ACC112 (cell line): ENCODE data around the gene C13orf46.

Experiments used
- H2AFZ ChIP-seq: fragments of 200-600 bp; sonication (generic); one replicate; pipeline ENCODE4 v1.6.0; 2017; ENCODE audit warnings: antibody characterized with exemption, low read length; ENCODE audit not compliant: unreplicated experiment
- H3K27ac ChIP-seq: fragments of 200-600 bp; sonication (generic); 2 replicates; pipeline ENCODE4 v1.5.1; 2014; ENCODE audit warnings: low read depth, mild to moderate bottlenecking, antibody characterized with exemption, low read length, moderate library complexity
- H3K27me3 ChIP-seq: fragments of 200-600 bp; sonication (generic); 2 replicates; pipeline ENCODE4 v1.6.1; 2014; ENCODE audit warnings: mild to moderate bottlenecking, antibody characterized with exemption, low read length, moderate library complexity, mixed read lengths; ENCODE audit not compliant: insufficient read depth
- H3K36me3 ChIP-seq: fragments of 200-600 bp; sonication (generic); 2 replicates; pipeline ENCODE4 v1.6.1; 2016; ENCODE audit warnings: mild to moderate bottlenecking, antibody characterized with exemption, low read length, moderate library complexity, mixed read lengths; ENCODE audit not compliant: insufficient read depth
- H3K4me1 ChIP-seq: fragments of 200-600 bp; sonication (generic); one replicate; pipeline ENCODE4 v1.6.1; 2016; ENCODE audit warnings: low read length, mixed read lengths; ENCODE audit not compliant: insufficient read depth, unreplicated experiment, control insufficient read depth
- H3K4me3 ChIP-seq: fragments of 200-600 bp; sonication (generic); 2 replicates; pipeline ENCODE4 v1.5.1; 2014; ENCODE audit warnings: mild to moderate bottlenecking, low read depth, low read length
- H3K79me2 ChIP-seq: fragments of 200-600 bp; sonication (generic); one replicate; pipeline ENCODE4 v1.6.0; 2016; ENCODE audit warnings: low read length; ENCODE audit not compliant: control insufficient read depth, unreplicated experiment, insufficient read depth

The C13orf46 gene

GRCh38 chr13:113951246-113951999 is 22.5 kb downstream of the C13orf46 start:
- no peaks in the 10 kb centered on the region for H3K4me1 ChIP-seq
- no peaks in the 10 kb centered on the region for H3K79me2 ChIP-seq
- no peaks in the 10 kb centered on the region for H3K27me3 ChIP-seq
- H3K36me3 ChIP-seq, result no peaks in the 10 kb centered on the region
- no peak overlapping the region for H3K27ac ChIP-seq
- H3K4me3 ChIP-seq, result no peak overlapping the region
- H2AFZ ChIP-seq, result no peak overlapping the region

GRCh38 chr13:113950451-113951245 is 23.2 kb downstream of the C13orf46 start:
- no peak overlapping the region for H3K27ac ChIP-seq
- no peaks in the 10 kb centered on the region for H3K4me1 ChIP-seq
- no peaks in the 10 kb centered on the region for H3K36me3 ChIP-seq
- H2AFZ ChIP-seq, result no peak overlapping the region
- H3K4me3 ChIP-seq, result no peak overlapping the region
- no peaks in the 10 kb centered on the region for H3K79me2 ChIP-seq
- no peaks in the 10 kb centered on the region for H3K27me3 ChIP-seq

- Histone ChIP-seq H3K4me1 (no peaks in the 10 kb centered on the region), H3K4me3 (no peak overlapping the region), H2AFZ (no peak overlapping the region), H3K79me2 (no peaks in the 10 kb centered on the region), H3K27ac (no peak overlapping the region), H3K36me3 (no peaks in the 10 kb centered on the region), H3K27me3 (no peaks in the 10 kb centered on the region)
These were observed 24.3 kb downstream of the C13orf46 start for GRCh38 chr13:113949546-113949945.

GRCh38 chr13:113948034-113948742 is 25.7 kb downstream of the C13orf46 start:
- H3K36me3 ChIP-seq, result no peaks in the 10 kb centered on the region
- no peaks in the 10 kb centered on the region for H3K79me2 ChIP-seq
- H3K4me1 ChIP-seq, result no peaks in the 10 kb centered on the region
- no peak overlapping the region for H3K4me3 ChIP-seq
- no peaks in the 10 kb centered on the region for H3K27me3 ChIP-seq
- H2AFZ ChIP-seq, result no peak overlapping the region
- H3K27ac ChIP-seq, result no peak overlapping the region; the same call in 1 of the 2 replicates

- H3K27me3 ChIP-seq, result no peaks in the 10 kb centered on the region
- no peaks in the 10 kb centered on the region for H3K4me1 ChIP-seq
- no peak overlapping the region for H2AFZ ChIP-seq
- no peak overlapping the region; the same call in 1 of the 2 replicates for H3K27ac ChIP-seq
- H3K4me3 ChIP-seq, result no peak overlapping the region
- H3K36me3 ChIP-seq, result no peaks in the 10 kb centered on the region
- H3K79me2 ChIP-seq, result no peaks in the 10 kb centered on the region
These were observed 26.4 kb downstream of the C13orf46 start for GRCh38 chr13:113947311-113948033.

GRCh38 chr13:113946409-113947181 is 27.3 kb downstream of the C13orf46 start:
- Histone ChIP-seq H3K36me3 (no peaks in the 10 kb centered on the region), H3K27ac (no peak overlapping the region), H3K4me3 (no peak overlapping the region), H3K79me2 (no peaks in the 10 kb centered on the region), H2AFZ (no peak overlapping the region), H3K27me3 (no peaks in the 10 kb centered on the region), H3K4me1 (no peaks in the 10 kb centered on the region)

- no peak overlapping the region for H3K27ac ChIP-seq
- no peaks in the 10 kb centered on the region for H3K4me1 ChIP-seq
These were observed 27.9 kb downstream of the C13orf46 start for GRCh38 chr13:113945857-113946408.

GRCh38 chr13:113943821-113944565 is 29.9 kb downstream of the C13orf46 start:
- Histone ChIP-seq H3K79me2 (no peaks in the 10 kb centered on the region), H3K27me3 (no peaks in the 10 kb centered on the region), H3K36me3 (no peaks in the 10 kb centered on the region), H3K4me3 (no peak overlapping the region), H3K4me1 (no peaks in the 10 kb centered on the region), H3K27ac (no peak overlapping the region), H2AFZ (no peak overlapping the region)

More at GRCh38 chr13:113945857-113946408, 27.9 kb downstream of the C13orf46 start:
- Histone ChIP-seq H3K27me3 (no peaks in the 10 kb centered on the region), H3K79me2 (no peaks in the 10 kb centered on the region), H3K36me3 (no peaks in the 10 kb centered on the region), H3K4me3 (no peak overlapping the region), H2AFZ (no peak overlapping the region)

GRCh38 chr13:113942591-113943103 is 31.2 kb downstream of the C13orf46 start:
- Histone ChIP-seq H2AFZ (no peak overlapping the region), H3K4me3 (no peak overlapping the region), H3K27ac (no peak overlapping the region), H3K27me3 (no peaks in the 10 kb centered on the region), H3K79me2 (no peaks in the 10 kb centered on the region), H3K4me1 (no peaks in the 10 kb centered on the region), H3K36me3 (no peaks in the 10 kb centered on the region)
